Ureter (tissue), 1 donor: ENCODE data around the gene BRSK1. TPM values are rescaled to one million over a fixed set of nuclear protein-coding genes. Genes with fewer than 3 reads are reported as not detected.

Experiments used
- DNase-seq: peaks from one replicate; pipeline ENCODE4 v3.0.0-alpha.2; 2020; ENCODE audit warnings: low spot score
- total RNA-seq: library from RNA; stranded (reverse); gene quantifications from one replicate; pipeline ENCODE4 v1.2.4, GENCODE V29; 2023
- donor health status: DM: yes; HTN: yes; CAD: no.

BRSK1 gene
- total RNA-seq = 10.6 TPM

DNA sequence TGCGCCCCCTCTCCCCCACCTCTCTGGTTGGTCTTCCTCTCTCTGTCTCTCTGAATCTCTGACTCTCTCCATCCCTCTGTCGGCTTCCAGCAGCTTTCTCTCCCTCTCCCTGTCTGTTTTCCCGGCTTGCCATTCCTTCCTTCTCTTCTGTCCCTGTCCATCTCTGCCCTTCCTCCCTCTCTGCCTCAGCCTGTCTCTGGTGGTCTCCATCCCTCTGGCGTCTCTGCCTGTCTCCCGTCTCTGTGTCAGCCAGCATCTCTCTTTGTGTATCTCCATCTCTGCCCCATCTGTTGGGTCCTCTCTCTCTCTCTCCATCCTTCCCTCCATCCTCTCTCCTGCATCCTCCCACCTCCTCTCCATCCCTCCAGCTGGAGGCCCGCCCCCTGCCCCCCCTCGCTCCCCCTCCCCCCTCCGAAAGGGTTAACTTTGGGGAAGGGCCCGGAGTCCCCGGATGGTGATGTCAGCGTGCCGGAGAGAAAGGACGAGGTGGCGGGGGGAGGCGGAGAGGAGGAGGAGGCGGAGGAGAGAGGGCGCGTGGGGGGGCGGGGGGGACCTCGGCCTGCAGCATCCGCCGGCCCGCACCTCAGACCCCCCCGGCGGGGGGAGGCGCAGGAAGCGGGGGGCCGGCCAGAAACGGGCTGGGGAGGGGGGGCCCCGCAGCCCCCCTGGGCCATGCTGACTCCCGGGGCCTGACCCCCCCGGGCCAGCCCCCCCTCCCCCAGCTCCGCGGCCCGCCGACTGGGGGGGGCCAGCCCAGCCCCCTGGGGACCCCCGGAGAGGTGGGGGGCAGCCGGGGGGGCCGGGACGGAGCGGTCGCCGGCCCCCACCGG lies at the start of gene BRSK1:
Gene BRSK1 (plus strand): TSS at position 450 of the 830 bp plus-strand sequence. CDS start 446 bp downstream, outside the sequence.
- no peak for DNase-seq

- DNase-seq = no peak
Observed at GRCh38 chr19:55238030-55238429, 45.8 kb upstream of the BRSK1 start.

- DNase-seq = no peak
Observed at GRCh38 chr19:55239004-55239403, 44.8 kb upstream of the BRSK1 start.

DNA sequence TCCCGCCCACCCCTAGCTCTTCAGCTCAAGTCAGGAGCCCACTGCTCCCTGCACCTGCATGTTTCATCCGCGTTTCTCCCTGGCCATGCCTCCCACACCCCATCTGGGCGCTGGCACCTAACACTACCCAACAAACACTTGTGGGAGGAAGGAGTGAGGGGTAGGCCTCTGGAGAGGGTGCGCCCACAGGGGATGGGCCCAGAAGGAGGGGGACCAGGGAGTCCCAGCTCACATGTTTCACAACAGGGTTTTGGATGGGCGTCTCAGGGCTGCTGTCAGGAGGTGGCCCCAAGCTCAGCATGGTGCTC lies 43.1 kb upstream of the BRSK1 start:
- DNase-seq = no peak

DNA sequence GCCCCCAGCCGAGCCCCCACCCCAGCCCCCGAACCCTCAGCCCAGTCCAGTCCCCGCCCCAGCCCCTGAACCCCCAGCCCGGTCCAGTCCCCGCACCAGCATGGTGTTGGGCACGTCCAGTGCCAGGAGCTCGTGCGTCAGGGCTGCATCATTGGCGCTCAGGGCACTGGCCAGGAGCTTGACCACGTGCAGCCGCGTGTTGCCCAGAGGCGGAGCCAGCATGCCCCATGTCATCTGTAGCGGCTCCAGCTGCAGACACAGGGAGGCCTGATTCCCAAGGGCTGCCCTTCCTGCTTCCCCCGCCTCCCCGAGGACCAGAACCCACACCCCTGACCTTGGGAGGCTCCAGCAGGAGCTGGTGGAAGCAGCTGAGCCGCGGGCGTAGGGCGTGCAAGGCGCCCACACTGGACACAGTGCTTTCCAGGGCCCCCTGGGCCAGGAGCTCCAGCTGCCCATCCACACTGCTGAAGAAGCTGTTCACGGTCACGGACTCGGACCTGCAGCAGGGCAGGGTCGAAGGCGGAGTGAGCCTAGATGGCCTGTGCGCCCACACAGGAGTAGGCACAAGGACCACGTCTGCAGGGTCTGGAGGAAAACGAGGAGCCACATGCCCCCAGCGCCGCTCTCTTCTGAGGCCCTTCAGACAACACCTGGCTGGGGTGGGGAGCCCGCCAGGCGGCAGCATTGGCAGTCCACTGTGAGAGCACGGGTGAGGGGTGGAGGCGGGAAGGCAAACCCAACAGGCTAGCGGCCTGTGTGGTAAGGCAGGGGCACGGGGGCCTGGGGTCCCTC lies 42.5 kb upstream of the BRSK1 start:
- DNase-seq = no peak

DNA sequence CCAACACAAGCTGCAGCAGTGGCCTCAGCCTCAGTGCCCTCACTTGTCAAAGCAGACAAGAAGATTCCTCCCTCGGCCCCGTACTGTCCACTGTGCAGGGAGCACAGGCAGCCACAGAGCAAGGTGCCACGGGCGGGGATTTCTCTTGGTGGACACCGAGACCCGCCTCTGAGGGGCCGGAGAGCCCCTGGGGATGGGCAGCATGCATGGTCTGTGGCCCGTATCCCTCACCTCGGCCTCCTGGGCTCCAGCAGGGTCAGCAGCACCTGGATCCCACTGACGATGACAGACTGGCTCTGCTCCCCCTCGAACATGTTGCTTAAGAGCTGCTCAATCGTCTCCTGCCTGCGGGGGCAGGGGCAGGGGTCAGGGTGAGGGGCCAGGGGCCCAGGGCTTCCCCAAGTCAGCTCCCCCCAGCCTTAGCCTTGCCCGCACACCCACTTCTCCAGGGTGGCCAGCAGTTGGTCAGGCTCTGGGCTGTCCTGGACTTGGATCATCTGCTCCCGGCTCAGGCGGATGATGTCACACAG lies 41.8 kb upstream of the BRSK1 start:
- DNase-seq = no peak

- no peak for DNase-seq
Observed at GRCh38 chr19:55242517-55242916, 41.3 kb upstream of the BRSK1 start.

DNA sequence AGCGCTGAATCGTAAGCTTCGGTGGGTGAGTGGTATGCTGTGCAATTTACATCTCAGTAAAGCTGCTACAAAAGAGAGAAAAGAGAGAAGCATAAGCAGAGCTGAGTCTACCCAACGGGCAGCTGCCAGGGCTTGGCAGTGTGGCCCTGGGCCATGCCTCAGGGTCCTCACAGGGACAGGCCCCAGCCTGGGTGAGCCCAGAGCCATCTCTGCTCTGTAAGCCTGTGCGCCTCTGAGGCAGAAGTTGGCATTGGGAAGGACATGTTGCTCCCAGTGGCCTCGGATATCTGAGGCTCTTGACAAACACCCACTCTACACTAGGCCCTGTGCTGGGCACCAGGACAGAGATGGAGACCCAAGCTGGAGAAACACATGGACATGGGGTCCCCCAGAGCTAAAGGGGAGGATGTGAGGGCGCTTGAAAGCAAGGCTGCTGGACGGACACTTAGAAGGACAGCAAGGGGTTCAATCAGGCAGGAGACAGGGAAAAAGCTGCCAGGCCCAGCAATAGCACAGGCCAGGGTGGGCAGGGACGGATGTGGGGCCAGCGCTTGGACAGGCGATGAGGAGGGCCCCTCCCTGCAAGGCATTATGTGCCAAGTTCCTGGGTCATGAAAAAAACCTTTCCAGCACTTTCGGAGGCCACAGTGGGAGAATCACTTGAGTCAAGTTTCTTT lies 39.7 kb upstream of the BRSK1 start:
- no peak for DNase-seq

GRCh38 chr19:55245236-55245904 lies 38.4 kb upstream of the BRSK1 start:
- DNase-seq = no peak

DNA sequence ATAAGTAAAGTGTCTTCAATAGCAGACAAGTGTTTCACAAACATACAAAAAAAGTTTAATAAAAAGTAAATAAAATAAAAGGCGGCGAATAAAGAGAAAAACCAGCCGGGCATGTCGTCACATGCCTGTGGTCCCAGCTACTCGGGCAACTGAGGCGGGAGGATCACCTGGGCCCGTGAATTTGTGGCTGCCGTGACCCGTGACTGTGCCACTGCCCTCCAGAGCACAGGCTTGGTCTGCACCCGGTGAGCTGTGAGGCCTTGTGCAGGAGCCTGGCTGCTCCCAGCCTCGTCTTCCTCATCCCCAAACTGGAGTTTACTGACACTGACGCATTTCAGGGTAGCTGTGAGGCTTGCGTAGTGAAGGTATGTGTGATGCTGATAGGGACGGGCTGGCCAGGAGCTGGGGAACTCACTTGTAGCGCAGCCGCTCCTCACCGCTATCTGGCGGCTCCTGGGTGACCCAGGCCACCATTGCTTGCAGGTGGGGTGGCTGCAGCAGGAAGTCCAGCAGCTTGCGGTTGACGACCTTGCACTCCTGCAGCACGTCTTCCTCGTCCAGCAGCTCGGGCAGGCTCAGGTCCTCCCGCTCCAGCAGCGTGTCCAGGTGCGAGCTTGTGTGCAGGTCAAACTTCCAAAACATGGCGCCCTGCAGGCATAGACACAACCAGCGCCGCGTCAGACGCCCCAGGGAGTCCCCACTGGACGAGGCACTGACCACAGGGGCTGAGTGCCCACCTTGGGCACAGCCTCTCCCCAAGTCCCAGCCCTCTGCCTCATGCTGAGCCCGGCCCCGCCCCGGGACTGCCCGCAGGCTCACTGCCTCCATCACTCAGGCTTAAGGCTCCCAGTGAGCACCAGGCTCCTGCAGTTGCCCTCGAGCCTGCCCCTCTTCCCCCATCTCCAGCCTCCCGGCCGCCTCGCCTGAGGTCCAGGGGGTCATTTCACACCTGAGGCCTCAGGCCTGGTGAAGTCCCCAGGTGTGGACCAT lies 37.0 kb upstream of the BRSK1 start:
- DNase-seq = no peak

DNA sequence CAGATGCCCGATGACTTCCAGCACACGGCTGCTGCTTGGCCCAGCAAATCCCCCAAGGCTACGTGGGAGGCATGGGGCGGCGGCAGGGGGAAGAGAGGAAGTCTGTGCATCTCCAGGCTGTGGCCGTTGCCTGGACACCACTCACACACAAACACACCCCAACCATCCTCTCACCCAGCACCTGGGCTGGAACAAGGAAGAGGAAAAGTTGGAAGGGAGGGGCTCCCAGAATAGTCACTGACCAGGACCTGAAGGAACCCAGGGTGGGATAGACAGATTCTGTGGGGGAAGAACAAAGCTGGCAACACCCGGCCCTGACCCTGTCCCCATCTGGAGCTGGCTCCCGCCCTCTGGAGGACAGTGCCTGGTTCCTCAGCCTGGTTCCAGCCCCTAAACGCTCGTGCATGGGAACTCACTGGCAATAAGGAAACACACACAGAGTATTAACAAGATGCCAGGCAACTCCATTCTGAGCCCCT lies 36.1 kb upstream of the BRSK1 start:
- peak; percentile 65 for DNase-seq

- DNase-seq = no peak
Observed at GRCh38 chr19:55248166-55248675, 35.6 kb upstream of the BRSK1 start.

DNA sequence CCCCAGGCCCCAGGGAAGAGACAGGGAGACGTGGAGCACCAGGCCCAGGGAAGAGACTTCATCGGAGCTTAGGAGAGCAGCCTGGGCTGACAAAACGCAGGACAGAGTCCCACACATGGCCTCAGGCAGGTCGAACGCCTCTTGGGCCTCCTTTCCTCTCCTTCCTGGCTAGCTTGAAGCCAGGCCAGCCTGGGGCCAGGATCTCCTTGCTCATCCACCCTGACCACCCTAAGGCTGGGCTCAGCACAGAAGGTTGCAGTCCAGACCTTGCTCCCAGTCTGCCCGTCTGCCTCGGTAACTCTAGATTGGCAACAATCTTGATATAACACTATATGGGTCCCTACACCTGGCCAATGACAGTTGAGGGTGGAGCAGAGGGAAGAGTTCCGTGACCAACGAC lies 35.1 kb upstream of the BRSK1 start:
- no peak for DNase-seq

DNA sequence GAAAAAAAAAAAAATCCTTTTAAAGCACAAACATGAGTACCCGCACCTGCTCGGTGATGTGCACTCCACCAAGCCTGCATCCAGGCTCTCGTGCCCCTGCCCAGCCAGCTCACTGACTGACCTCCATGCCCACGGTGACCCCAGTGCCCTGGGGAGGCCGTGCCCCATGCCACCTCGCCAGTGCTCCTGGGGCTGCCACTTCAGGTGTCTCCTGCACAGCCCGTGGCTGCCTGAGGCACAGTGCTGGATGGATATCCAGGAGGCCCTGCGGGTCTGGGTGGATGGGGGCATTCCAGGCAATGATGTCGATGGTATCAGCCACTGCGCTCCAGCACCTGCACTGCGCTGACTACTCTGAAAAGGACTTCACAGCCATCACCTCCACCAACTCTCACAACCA lies 34.0 kb upstream of the BRSK1 start:
- DNase-seq = no peak

- no peak for DNase-seq
Observed at GRCh38 chr19:55250262-55251036, 33.3 kb upstream of the BRSK1 start.

DNA sequence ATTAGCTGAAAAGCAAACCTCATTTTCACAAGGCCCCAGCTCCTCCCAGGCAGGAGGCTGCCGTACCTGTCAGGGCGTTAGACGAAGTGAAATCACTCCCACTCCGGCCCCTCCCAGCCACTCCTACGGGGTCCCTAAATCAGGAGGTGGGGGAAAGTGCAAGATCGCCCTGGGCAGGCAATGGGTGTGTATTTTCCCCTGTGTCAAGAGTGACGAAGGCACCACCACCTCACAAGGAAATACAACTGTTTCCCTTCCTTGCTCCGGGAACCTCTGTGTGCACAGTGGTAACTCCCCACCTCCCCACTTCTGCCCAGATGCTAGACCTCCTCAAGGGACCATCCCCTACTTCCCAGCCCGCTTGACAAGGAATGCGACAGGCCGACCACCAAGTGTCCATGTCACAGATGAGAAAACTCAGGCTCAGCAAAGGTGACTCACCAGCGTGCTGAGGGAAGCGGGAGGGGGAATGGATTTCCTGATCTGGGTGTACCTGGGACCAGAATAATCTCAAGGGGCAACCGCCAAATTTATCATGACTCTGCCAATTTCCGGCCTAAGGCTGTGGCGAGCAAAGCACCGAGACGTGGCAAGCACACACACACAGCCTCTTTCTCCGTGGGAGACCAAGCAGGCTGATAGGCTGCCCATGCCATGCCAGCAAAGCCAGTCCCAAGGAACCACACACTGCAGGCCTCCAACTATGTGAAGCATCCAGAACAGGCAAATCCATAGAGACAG lies 32.3 kb upstream of the BRSK1 start:
- DNase-seq = peak; percentile 65

GRCh38 chr19:55252760-55253663 lies 30.8 kb upstream of the BRSK1 start:
- DNase-seq = no peak
